Activated CD8-positive, alpha-beta memory T cell treated with anti-CD3 and anti-CD28 coated beads for 48 hours (primary cell): ENCODE data around the gene HOXD13.

Experiments
- DNase-seq, 3 experiments: peaks; one replicate each; pipeline ENCODE4 v3.0.0-alpha.2; 2020; ENCODE audit warnings: low read depth in 2 of 3, low spot score in 2 of 3

HOXD13 gene

GRCh38 chr2:176093145-176093897, 800 bp downstream of the HOXD13 start:
- no peak for DNase-seq

DNA sequence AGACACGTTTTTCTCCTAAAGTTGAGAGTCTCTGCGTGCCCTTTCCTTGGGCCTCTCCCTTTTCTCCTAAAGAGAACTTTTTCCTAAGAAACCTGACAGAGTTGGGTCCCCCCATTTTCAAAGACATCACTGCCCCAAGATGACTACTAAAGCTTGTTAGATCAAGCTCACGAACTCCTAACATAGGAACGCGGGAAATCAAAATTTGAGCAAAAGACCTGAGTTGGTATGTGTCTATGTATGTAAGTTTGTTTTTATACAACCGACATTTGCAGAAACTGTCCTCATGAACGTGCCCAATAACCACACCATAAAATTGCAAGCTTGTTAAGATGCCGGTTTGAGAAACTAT, 1.4 kb downstream of the HOXD13 start:
- no peak for DNase-seq

DNA sequence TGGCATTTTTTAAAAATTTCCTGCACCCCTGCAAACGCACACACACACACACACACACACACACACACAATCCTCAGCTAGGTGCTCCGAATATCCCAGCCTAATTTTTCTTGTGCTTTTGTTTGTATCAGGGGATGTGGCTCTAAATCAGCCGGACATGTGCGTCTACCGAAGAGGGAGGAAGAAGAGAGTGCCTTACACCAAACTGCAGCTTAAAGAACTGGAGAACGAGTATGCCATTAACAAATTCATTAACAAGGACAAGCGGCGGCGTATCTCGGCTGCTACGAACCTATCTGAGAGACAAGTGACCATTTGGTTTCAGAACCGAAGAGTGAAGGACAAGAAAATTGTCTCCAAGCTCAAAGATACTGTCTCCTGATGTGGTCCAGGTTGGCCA, 1.8 kb downstream of the HOXD13 start:
- DNase-seq: no peak

DNA sequence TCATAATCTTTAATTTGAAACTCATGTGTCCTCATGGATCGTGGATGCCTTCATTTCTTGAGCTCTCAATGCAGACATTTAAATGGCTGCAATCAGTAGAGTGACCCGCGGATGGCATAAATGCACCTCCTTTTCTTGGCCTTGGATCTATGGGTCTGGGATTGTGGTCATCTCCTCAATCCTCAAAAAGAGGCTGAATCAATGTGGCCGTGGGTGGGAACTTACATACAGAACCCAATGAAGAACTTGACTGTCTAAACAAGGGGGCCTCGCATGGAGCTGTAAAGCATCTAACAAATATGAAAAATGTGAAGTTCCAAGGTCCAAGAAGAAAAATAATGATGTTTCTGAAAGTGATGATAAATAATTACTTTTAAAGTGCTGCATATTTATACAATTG, 2.9 kb downstream of the HOXD13 start:
- DNase-seq: no peak

- DNase-seq: no peak
Observed at GRCh38 chr2:176096243-176096985, 3.9 kb downstream of the HOXD13 start.

DNA sequence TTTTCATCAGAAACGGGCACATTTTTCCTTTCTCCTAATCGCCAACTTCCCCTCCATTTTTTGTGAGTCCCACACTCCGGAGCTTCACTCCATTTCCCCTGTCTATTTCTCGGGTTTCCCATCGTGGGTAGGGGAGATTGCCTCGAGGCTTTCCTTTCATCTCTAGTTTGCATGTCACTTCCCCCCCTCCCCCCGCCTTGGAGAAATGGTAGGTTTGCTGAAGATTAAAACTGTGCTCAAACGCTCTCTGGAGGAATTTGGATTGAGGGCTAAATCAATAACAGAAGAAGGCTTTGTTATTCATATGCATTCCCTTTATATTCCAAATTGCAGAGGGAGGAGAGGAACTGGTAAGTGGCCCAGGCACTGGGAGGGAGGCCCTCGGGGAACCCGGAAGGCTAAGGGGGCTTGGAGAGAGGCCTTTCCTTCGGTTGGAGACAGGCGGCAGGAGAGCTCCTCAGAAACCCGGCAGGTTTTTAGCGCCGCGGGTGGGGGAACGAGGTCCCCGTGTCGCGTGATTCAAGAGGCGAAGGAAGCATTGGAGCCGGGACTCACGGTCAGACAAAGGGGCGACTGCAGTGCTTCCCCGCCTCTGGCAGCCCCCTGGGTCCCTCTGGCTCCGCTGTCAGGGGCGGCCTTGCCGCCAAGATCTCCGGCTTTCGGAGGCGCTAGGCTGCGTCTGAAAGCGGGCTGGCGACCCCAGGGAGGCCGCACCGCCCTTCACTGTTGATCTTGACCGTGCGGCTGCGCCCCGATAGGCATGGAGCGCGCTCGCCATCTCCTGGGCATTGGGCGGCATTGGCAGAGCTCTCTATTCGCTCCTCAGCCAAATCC, 4.7 kb downstream of the HOXD13 start:
- DNase-seq: peak in 1 of 3 experiments; percentile 37

DNA sequence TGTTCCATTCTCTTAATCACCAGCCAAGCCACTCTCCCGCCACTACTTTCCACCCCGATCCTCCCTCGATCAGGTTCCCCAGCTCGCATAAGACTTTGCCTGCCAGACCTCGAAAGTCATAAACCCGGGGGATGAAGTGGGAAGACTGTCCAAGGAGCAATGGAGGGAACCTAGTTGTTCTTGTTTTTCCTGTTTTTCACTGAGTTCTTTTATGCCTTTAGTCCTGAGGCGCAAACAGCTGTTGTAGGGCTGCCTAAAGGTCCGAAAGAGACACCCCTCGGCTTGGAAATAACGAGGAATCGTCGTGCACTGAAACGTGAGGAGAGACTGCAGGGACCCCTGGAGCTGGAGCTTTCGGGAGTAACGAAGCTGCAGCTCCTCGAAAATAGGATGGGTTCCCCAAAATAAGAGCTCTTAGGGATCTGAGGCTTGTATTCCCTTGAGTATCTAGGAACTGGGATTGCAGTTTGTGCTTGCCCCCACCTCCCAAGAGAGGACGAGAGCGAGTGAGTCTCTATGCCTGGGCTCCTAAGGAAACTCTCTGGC, 5.4 kb downstream of the HOXD13 start:
- no peak for DNase-seq

- DNase-seq: no peak
Observed at GRCh38 chr2:176098366-176099158, 6.0 kb downstream of the HOXD13 start.

GRCh38 chr2:176099159-176099727, 6.7 kb downstream of the HOXD13 start:
- no peak for DNase-seq

GRCh38 chr2:176099728-176100546, 7.4 kb downstream of the HOXD13 start, which contains the start of gene HOXD12:
TSS of gene HOXD12 (plus strand) at chr2:176099795. CDS start at chr2:176099802, 7 bp downstream.
- DNase-seq: no peak

GRCh38 chr2:176100547-176101140, 8.1 kb downstream of the HOXD13 start:
- DNase-seq: no peak

GRCh38 chr2:176101216-176101830, 8.8 kb downstream of the HOXD13 start:
- no peak for DNase-seq

DNA sequence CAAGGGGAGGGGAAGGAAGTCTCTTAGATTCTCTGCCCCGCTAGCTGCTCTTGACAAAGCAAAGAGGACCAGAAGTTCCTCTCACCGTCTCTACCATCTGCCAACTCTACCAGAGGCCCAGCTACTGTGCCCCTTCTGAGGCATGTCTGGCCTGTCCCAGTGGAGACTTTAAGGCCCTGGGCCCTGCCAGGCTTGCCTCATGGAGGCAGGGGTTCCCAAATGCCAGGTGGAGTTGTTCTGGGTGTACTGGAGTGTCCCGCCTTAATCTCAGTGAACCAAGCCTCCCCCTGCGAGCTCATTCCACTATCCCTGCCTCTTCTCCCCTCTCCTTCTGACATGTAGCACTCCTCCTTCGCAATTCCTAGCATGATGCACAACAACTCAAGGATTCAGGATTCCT, 9.3 kb downstream of the HOXD13 start:
- no peak for DNase-seq

DNA sequence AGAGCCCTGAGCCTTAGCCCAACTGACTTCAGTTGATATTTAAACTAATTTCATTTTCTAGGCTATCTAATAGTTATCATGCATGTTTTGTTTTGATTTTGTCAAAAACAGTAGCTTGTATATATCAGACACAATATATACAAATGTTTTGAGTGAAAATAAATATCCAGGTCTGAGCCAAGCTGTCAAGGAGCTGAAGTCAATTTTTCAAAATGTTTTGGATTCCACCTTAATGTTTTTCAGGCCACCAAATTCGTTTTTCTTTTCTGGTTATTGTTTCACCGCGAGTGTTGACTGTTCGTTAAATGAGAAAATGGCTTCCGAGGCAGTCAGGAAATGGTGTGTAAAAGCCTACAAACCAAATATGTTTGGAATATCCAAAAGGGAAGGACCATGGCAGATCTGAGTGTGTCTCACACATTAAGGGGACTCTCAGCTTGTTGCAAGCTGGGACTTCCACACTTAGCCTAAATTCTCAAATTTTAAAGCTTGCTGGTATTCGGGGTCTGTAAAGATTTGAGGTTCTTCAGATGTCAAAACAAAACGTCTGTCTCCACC, 9.9 kb downstream of the HOXD13 start:
- DNase-seq: no peak

DNA sequence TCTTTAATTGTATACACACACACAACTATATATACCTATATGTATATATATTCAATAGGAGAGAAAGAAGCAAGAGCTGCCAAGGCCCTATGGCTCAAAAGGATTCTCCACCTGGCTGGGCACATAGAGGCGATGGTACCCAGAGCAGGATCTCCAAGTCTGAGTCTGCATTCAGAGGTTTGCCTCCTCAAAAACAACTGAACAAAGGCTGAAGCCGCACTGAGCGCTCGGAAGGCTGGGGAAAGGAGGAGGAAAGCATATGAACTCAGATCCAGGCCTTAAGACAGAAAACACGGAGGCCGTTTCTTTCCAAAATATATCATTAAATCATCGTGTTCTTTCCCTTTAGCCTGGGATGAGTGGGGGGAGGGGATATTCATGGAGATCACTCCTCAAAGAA, 10.7 kb downstream of the HOXD13 start:
- DNase-seq: no peak

GRCh38 chr2:176103742-176104315, 11.3 kb downstream of the HOXD13 start:
- DNase-seq: no peak

DNA sequence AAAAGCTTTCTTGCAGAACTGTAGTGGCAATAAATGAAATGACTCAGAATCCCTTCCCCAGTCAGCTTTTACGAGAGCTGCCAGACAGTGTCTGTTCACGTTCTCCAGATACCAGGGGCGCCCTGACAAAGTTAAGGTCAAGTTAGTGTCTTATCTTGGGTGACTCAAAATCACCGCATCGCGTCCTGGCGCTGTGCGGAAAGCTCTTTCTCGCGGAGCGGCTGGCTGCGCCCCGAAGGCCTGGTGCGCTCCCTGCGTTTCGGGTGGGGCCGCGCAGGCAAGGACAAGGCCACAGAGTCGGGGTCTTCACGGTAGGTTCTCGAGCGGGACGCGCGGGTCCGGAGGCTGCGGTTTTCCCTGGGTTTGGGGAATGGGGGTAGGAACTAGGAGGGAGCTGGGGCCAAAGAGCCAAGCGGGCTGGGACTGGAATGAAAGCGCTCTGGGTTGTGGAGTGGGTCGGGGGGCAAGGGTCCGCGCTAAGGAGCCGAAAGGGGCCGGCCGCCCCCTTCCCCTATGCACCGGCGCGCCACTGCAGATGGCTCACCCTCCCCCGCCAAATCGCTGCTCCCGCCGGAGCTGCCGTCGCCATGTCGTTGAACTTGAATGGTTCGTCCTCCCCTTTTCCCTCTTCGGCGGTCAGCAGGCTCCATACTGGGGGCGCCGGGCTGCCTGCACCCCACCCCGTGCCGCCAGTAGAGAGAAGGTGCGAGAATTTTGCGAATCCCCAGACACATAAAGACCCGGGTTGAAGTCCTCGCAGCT, 12.0 kb downstream of the HOXD13 start:
- DNase-seq: no peak
